ENCODE results near the gene NRP1. TPM values are rescaled to one million over a fixed set of nuclear protein-coding genes. Genes with fewer than 3 reads are reported as not detected.

NRP1 gene
- total RNA-seq, 1 donor from 2014 or later, result 122 TPM

DNA sequence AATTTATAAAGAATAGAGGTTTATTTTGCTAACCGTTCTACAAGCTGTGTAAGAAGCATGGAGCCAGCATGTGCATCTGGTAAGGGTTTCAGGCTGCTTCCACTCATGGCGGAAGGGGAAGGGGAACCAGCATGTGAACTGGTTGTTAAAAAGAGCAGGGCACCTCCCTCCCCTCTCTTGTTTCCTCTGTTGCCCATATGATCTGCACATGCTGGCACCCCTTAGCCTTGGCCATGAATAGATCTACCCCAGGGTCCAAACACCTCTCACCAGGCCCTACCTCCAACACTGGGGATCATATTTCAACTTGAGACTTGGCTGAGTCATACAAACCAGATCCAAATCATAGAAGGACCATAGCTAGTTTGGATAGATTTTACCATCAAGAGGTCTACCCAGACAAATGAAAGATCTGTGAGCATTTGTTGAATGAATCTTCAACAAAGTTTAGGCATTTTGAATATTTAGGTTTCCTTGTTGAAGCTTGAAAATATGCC lies 36.0 kb upstream of the NRP1 start:
- intact Hi-C loops (cut with DNase I), result no loop called here
- H3K36me3 ChIP-seq, result no peaks in the 10 kb centered on the region
- H3K4me1 ChIP-seq, result no peaks in the 10 kb centered on the region
- no peaks in the 10 kb centered on the region for H3K27me3 ChIP-seq
- no peak overlapping the region for H3K27ac ChIP-seq
- H3K4me3 ChIP-seq, result no peak overlapping the region
- no peak for TF ChIP-seq CTCF (IDR thresholded peaks at IDR 0.05)
- peaks cover 0 to 13% of the 10 kb centered on the region in 2 donors for H3K9me3 ChIP-seq
- no peak for DNase-seq (ENCODE audit: low spot score in 2 of 2)

GRCh38 chr10:33368086-33368485 lies 33.6 kb upstream of the NRP1 start:
- Histone ChIP-seq H3K27ac (no peak overlapping the region), H3K27me3 (no peaks in the 10 kb centered on the region), H3K36me3 (no peaks in the 10 kb centered on the region), H3K9me3 (peaks cover 0 to 13% of the 10 kb centered on the region in 2 donors), H3K4me3 (no peak overlapping the region), H3K4me1 (no peaks in the 10 kb centered on the region)
- intact Hi-C loops (cut with DNase I), result no loop called here
- no peak for DNase-seq (ENCODE audit: low spot score in 2 of 2)
- no peak for TF ChIP-seq CTCF (IDR thresholded peaks at IDR 0.05)

DNA sequence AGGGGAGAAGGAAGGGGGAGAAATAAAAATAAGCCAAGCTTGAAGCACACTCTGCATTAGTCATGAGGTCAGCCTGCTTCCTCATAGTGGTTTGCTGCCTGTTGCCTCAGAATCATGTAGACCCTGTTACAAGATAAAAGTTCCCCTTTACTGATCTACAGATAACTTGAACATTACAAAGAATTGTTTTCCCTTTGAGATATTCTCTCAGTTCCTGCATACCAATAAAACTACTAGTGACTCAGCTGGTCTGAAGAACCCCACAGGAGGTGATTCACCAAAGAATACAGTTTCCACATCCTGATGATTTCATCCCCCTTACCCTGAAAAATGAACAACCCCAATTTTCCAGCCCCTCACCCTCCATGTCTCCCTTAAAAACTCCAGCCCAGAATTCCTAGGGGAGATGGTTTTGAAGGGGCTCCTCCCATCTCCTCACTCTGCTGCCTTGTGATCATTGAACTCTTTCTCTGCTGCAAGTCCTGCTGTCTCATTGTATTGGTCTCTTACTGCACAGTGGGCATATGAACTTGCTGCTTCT lies 31.5 kb upstream of the NRP1 start:
- intact Hi-C loops (cut with DNase I), result no loop called here
- no peak overlapping the region for H3K4me3 ChIP-seq
- TF ChIP-seq CTCF (IDR thresholded peaks at IDR 0.05), result no peak
- H3K4me1 ChIP-seq, result no peaks in the 10 kb centered on the region
- no peak overlapping the region for H3K27ac ChIP-seq
- H3K9me3 ChIP-seq, result peaks cover 0 to 13% of the 10 kb centered on the region in 2 donors
- H3K36me3 ChIP-seq, result no peaks in the 10 kb centered on the region
- H3K27me3 ChIP-seq, result no peaks in the 10 kb centered on the region
- no peak for DNase-seq (ENCODE audit: low spot score in 2 of 2)

DNA sequence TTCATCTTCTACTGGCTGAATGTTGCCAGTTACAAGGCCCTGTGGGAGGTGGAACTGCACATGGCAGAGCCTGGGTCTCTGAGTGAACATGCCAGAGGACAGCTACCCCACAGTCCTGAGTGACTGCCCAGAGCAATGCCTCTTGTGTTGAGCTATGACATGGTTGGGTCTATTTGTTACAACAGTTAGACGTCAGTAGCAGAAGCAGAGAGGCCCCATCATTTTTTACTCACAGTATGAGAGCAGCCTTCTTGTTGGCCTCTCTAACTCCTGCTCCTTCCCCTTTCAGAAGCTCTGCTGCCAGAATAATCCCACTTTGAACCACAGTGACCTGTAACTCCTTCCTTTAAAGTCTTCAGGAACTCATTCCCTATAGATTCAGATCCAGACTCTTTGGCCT lies 30.8 kb upstream of the NRP1 start:
- intact Hi-C loops (cut with DNase I), result no loop called here
- Histone ChIP-seq H3K27ac (no peak overlapping the region), H3K4me3 (no peak overlapping the region), H3K36me3 (no peaks in the 10 kb centered on the region), H3K9me3 (peaks cover 0 to 13% of the 10 kb centered on the region in 2 donors), H3K4me1 (no peaks in the 10 kb centered on the region), H3K27me3 (no peaks in the 10 kb centered on the region)
- no peak for TF ChIP-seq CTCF (IDR thresholded peaks at IDR 0.05)
- no peak for DNase-seq (ENCODE audit: low spot score in 2 of 2)

GRCh38 chr10:33363106-33363505 lies 28.6 kb upstream of the NRP1 start:
- TF ChIP-seq CTCF (IDR thresholded peaks at IDR 0.05), result no peak
- Histone ChIP-seq H3K36me3 (no peaks in the 10 kb centered on the region), H3K9me3 (peaks cover 0 to 13% of the 10 kb centered on the region in 2 donors), H3K27me3 (no peaks in the 10 kb centered on the region), H3K4me3 (no peak overlapping the region), H3K4me1 (no peaks in the 10 kb centered on the region), H3K27ac (no peak overlapping the region)
- intact Hi-C loops (cut with DNase I), result no loop called here
- DNase-seq (ENCODE audit: low spot score in 2 of 2), result no peak

DNA sequence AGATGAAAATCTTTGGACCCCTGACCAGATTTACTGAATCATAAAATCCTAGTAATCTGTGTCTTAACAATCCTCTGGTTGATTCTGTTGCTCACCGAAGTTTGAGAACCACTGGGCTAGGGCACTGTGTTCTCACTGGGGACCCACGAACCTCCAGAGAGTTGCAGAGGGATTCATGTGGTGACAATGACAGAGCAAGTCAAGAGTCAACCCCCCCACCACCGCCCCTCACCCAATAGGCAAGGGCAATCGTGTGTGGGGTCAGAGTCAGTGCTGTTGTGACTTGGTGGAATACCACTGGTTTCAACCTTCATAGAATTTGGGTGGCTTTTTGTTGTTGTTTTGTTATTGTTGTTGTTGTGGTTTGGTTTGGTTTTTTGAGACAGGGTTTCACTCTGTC lies 23.5 kb upstream of the NRP1 start:
- no peak for TF ChIP-seq CTCF (IDR thresholded peaks at IDR 0.05)
- no peaks in the 10 kb centered on the region for H3K36me3 ChIP-seq
- H3K27me3 ChIP-seq, result no peaks in the 10 kb centered on the region
- no peak for DNase-seq (ENCODE audit: low spot score in 2 of 2)
- intact Hi-C loops (cut with DNase I), result no loop called here
- no peaks in the 10 kb centered on the region for H3K4me1 ChIP-seq
- H3K9me3 ChIP-seq, result no peaks in the 10 kb centered on the region
- no peak overlapping the region for H3K27ac ChIP-seq
- no peak overlapping the region for H3K4me3 ChIP-seq
